H9 (cell line): Measurements from ENCODE around the gene TMEM9. TPM values are rescaled to one million over a fixed set of nuclear protein-coding genes. Genes with fewer than 3 reads are reported as not detected.

Experiments used
- DNase-seq: peaks from one replicate; pipeline ENCODE4 v3.0.0-alpha.2; 2017
- H2AFZ ChIP-seq: one replicate; pipeline ENCODE4 v1.6.1; 2013; ENCODE audit warnings: mild to moderate bottlenecking, low read length, control low read depth, moderate library complexity
- H2AK5ac ChIP-seq: 2 replicates; pipeline ENCODE4 v1.6.1; 2013; ENCODE audit warnings: low read length, control low read depth, mixed read lengths; ENCODE audit not compliant: insufficient read length
- H2BK120ac ChIP-seq: one replicate; pipeline ENCODE4 v1.6.1; 2013; ENCODE audit warnings: low read depth, mild to moderate bottlenecking, low read length, control low read depth, inconsistent platforms; ENCODE audit not compliant: poor library complexity, severe bottlenecking
- H2BK12ac ChIP-seq: 2 replicates; pipeline ENCODE4 v1.6.1; 2013; ENCODE audit warnings: low read length, control low read depth, mixed read lengths, low read depth; ENCODE audit not compliant: insufficient read length
- H2BK15ac ChIP-seq: 2 replicates; pipeline ENCODE4 v1.6.1; 2013; ENCODE audit warnings: low read depth, low read length, control low read depth
- H2BK20ac ChIP-seq: one replicate; pipeline ENCODE4 v1.6.1; 2013; ENCODE audit warnings: low read depth, mild to moderate bottlenecking, low read length, control low read depth, inconsistent platforms; ENCODE audit not compliant: poor library complexity, severe bottlenecking
- H2BK5ac ChIP-seq: 2 replicates; pipeline ENCODE4 v1.6.1; 2013; ENCODE audit warnings: low read length, control low read depth, mixed read lengths; ENCODE audit not compliant: insufficient read length
- H3K14ac ChIP-seq: 2 replicates; pipeline ENCODE4 v1.6.1; 2013; ENCODE audit warnings: low read length, control low read depth; ENCODE audit not compliant: insufficient read depth
- H3K18ac ChIP-seq: 2 replicates; pipeline ENCODE4 v1.6.1; 2013; ENCODE audit warnings: low read depth, mild to moderate bottlenecking, mixed read lengths, low read length, control low read depth; ENCODE audit not compliant: insufficient read length
- H3K23ac ChIP-seq: 2 replicates; pipeline ENCODE4 v1.6.1; 2013; ENCODE audit warnings: low read length, control low read depth, mixed read lengths, low read depth; ENCODE audit not compliant: insufficient read length
- H3K23me2 ChIP-seq: 2 replicates; pipeline ENCODE4 v1.6.1; 2013; ENCODE audit warnings: low read depth, mild to moderate bottlenecking, mixed read lengths, low read length, control low read depth; ENCODE audit not compliant: insufficient read length, poor library complexity, severe bottlenecking
- H3K27ac ChIP-seq: 2 replicates; pipeline ENCODE4 v1.5.1; 2013; ENCODE audit warnings: low read length, control low read depth, mixed read lengths, low read depth; ENCODE audit not compliant: insufficient read length
- H3K27me3 ChIP-seq: 2 replicates; pipeline ENCODE4 v1.6.1; 2013; ENCODE audit warnings: low read length, control low read depth, inconsistent platforms; ENCODE audit not compliant: insufficient read depth
- H3K4ac ChIP-seq: 2 replicates; pipeline ENCODE4 v1.6.1; 2013; ENCODE audit warnings: low read depth, mild to moderate bottlenecking, control low read depth, inconsistent platforms, low read length, moderate library complexity
- H3K4me1 ChIP-seq: 2 replicates; pipeline ENCODE4 v1.6.1; 2013; ENCODE audit warnings: low read length, control low read depth, inconsistent platforms; ENCODE audit not compliant: insufficient read depth
- H3K4me2 ChIP-seq: 2 replicates; pipeline ENCODE4 v1.6.1; 2013; ENCODE audit warnings: low read length, control low read depth, mixed read lengths; ENCODE audit not compliant: insufficient read length, insufficient read depth
- H3K56ac ChIP-seq: 2 replicates; pipeline ENCODE4 v1.6.1; 2013; ENCODE audit warnings: low read depth, mild to moderate bottlenecking, mixed read lengths, low read length, control low read depth; ENCODE audit not compliant: insufficient read length
- H3K79me1 ChIP-seq: 2 replicates; pipeline ENCODE4 v1.6.1; 2013; ENCODE audit warnings: low read depth, mild to moderate bottlenecking, moderate library complexity, low read length, control low read depth, inconsistent platforms; ENCODE audit not compliant: insufficient read depth, poor library complexity, severe bottlenecking
- H3K79me2 ChIP-seq: 2 replicates; pipeline ENCODE4 v1.6.1; 2013; ENCODE audit warnings: low read length, control low read depth, inconsistent platforms; ENCODE audit not compliant: insufficient read depth
- H3K9ac ChIP-seq: 2 replicates; pipeline ENCODE4 v1.6.1; 2013; ENCODE audit warnings: low read length, control low read depth, mixed read lengths; ENCODE audit not compliant: insufficient read length; ENCODE audit errors: extremely low read depth
- H3K9me3 ChIP-seq: one replicate; pipeline ENCODE4 v1.6.1; 2013; ENCODE audit warnings: low read depth, low read length, inconsistent platforms; ENCODE audit not compliant: control insufficient read depth
- H3T11ph ChIP-seq: one replicate; pipeline ENCODE4 v1.6.1; 2013; ENCODE audit warnings: mild to moderate bottlenecking, low read length, control low read depth, inconsistent platforms
- H4K20me1 ChIP-seq: one replicate; pipeline ENCODE4 v1.6.1; 2013; ENCODE audit not compliant: control insufficient read depth, insufficient read length, insufficient read depth
- H4K5ac ChIP-seq: 2 replicates; pipeline ENCODE4 v1.6.1; 2013; ENCODE audit warnings: low read depth, mild to moderate bottlenecking, mixed read lengths, low read length, control low read depth; ENCODE audit not compliant: insufficient read length
- H4K8ac ChIP-seq: replicated peaks from 2 replicates; pipeline ENCODE4 v1.6.1; 2013; ENCODE audit warnings: low read length, control low read depth, mixed read lengths, low read depth; ENCODE audit not compliant: insufficient read length
- H4K91ac ChIP-seq: 2 replicates; pipeline ENCODE4 v1.6.1; 2013; ENCODE audit warnings: low read depth, mild to moderate bottlenecking, moderate library complexity, mixed read lengths, low read length, control low read depth; ENCODE audit not compliant: insufficient read length
- H3K27ac Mint-ChIP-seq, 3 experiments: 2 replicates in 2 of 3; 3 replicates in 1 of 3; pipeline ENCODE4 v1.8.0; 2020 to 2021; ENCODE audit warnings: mixed read lengths in 3 of 3, mild to moderate bottlenecking in 1 of 3, moderate library complexity in 1 of 3
- H3K27me3 Mint-ChIP-seq: 2 replicates; pipeline ENCODE4 v1.8.0; 2021; ENCODE audit warnings: low read depth, mild to moderate bottlenecking, moderate library complexity, mixed read lengths
- H3K36me3 Mint-ChIP-seq, 3 experiments: 2 replicates in 2 of 3; 3 replicates in 1 of 3; pipeline ENCODE4 v1.8.0; 2020 to 2021; ENCODE audit warnings: low read depth in 3 of 3, mixed read lengths in 3 of 3; ENCODE audit not compliant: insufficient read depth in 1 of 3
- H3K4me1 Mint-ChIP-seq, 2 experiments: 2 replicates each; pipeline ENCODE4 v1.8.0; 2020; ENCODE audit warnings: mixed read lengths in 2 of 2
- H3K4me3 Mint-ChIP-seq, 2 experiments: 2 replicates in 1 of 2; 3 replicates in 1 of 2; pipeline ENCODE4 v1.8.0; 2020 to 2021; ENCODE audit warnings: mild to moderate bottlenecking in 2 of 2, mixed read lengths in 2 of 2, moderate library complexity in 1 of 2
- H3K9me3 Mint-ChIP-seq, 2 experiments: 2 replicates in 1 of 2; 3 replicates in 1 of 2; pipeline ENCODE4 v1.8.0; 2020; ENCODE audit warnings: mild to moderate bottlenecking in 2 of 2, mixed read lengths in 2 of 2, moderate library complexity in 1 of 2
- CTCF ChIP-seq: fragments of 200-600 bp; sonication (generic); conservative IDR thresholded peaks from 3 replicates; pipeline ENCODE4 v1.8.0; 2021; ENCODE audit warnings: antibody characterized with exemption, mild to moderate bottlenecking
- WGBS: extraction: QIAGEN DNeasy Blood & Tissue Kit; methylation state at CpG from one replicate; pipeline ENCODE4 v1.1.7; 2013; ENCODE audit warnings: missing lambda C conversion rate, low lambda C conversion rate, mixed read lengths; ENCODE audit not compliant: insufficient read length; ENCODE audit errors: extremely low coverage; 5-methylcytosine and 5-hydroxymethylcytosine counted together
- total RNA-seq: library from RNA; stranded (reverse); gene quantifications from 2 replicates; pipeline ENCODE4 v1.2.1, GENCODE V29; 2021

Gene TMEM9
- total RNA-seq, 1 experiment from 2014 or later: 93.4 TPM

GRCh38 chr1:201125800-201126199 is 28.5 kb downstream of the TMEM9 start:
- Histone ChIP-seq H3K4ac (no peak overlapping the region), H2BK12ac (no peak overlapping the region), H4K8ac (peak overlapping the region; percentile 34), H3K4me1 (no peaks in the 10 kb centered on the region), H4K20me1 (peaks cover 2% of the 10 kb centered on the region), H3K79me2 (no peaks in the 10 kb centered on the region), H3K9ac (no peak overlapping the region), H2BK20ac (no peak overlapping the region), H3K27me3 (no peaks in the 10 kb centered on the region), H3K9me3 (no peaks in the 10 kb centered on the region), H3K14ac (no peak overlapping the region), H2BK5ac (no peak overlapping the region), H2AK5ac (no peak overlapping the region), H4K5ac (no peak overlapping the region), H3K18ac (no peak overlapping the region), H4K91ac (no peak overlapping the region), H2AFZ (no peak overlapping the region), H3K23ac (no peak overlapping the region), H3K79me1 (no peaks in the 10 kb centered on the region), H3T11ph (no peak overlapping the region), H3K27ac (no peak overlapping the region), H3K56ac (no peak overlapping the region), H3K23me2 (no peaks in the 10 kb centered on the region), H2BK120ac (no peak overlapping the region), H2BK15ac (no peak overlapping the region), H3K4me2 (no peak overlapping the region)
- no peak overlapping the region for H3K4me3 Mint-ChIP-seq
- peaks cover 27% of the 10 kb centered on the region for H3K27me3 Mint-ChIP-seq
- peaks cover 11 to 14% of the 10 kb centered on the region in 2 experiments for H3K4me1 Mint-ChIP-seq
- DNase-seq: no peak
- TF ChIP-seq CTCF: no peak
- no peak overlapping the region for H3K27ac Mint-ChIP-seq
- H3K9me3 Mint-ChIP-seq: no peaks in the 10 kb centered on the region
- H3K36me3 Mint-ChIP-seq: no peaks in the 10 kb centered on the region
- no CpG with 5 or more reads among the region's 7 CpGs for WGBS
